Activated CD4-positive, alpha-beta T cell treated with anti-CD3 and anti-CD28 coated beads, Interleukin-2, amount 50 U/mL, for 1 hour (primary cell): ENCODE results near the gene CDHR5.

Source experiments
- DNase-seq: peaks from one replicate; pipeline ENCODE4 v3.0.0-alpha.2; 2020

Gene CDHR5

DNA sequence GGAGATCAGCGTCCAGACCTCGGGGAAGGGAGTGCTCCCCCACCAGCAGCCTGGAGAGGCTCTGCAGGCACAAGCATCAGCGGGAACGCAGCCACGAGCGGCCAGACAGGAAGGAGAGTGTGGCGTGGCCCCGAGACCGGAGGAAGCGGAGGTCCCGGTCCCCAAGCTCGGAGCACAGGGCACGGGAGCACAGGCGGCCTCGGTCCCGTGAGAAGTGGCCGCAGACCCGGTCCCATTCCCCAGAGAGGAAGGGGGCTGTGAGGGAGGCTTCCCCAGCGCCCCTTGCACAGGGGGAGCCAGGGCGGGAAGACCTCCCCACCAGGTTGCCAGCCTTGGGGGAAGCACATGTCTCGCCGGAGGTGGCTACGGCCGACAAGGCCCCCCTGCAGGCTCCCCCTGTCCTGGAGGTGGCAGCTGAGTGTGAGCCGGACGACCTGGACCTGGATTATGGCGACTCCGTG is 15.9 kb downstream of the CDHR5 start:
- DNase-seq, result no peak

DNA sequence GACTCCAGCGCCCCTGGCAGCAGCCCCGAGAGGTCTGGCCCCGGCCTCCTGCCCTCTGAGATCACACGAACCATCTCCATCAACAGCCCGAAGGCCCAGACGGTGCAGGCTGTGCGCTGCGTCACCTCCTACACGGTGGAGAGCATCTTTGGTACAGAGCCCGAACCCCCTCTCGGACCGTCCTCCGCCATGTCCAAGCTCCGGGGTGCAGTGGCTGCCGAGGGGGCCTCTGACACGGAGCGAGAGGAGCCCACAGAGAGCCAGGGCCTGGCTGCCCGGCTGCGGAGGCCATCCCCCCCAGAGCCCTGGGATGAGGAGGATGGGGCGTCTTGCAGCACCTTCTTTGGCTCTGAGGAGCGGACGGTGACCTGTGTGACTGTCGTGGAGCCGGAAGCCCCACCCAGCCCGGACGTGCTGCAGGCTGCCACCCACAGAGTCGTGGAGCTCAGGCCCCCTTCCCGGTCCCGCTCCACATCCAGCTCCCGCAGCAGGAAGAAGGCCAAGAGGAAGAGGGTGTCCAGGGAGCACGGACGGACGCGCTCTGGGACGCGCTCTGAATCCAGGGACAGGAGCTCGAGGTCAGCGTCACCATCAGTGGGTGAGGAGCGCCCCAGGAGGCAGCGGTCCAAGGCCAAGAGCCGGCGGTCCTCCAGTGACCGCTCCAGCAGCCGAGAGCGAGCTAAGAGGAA is 16.6 kb downstream of the CDHR5 start:
- DNase-seq, result no peak

DNA sequence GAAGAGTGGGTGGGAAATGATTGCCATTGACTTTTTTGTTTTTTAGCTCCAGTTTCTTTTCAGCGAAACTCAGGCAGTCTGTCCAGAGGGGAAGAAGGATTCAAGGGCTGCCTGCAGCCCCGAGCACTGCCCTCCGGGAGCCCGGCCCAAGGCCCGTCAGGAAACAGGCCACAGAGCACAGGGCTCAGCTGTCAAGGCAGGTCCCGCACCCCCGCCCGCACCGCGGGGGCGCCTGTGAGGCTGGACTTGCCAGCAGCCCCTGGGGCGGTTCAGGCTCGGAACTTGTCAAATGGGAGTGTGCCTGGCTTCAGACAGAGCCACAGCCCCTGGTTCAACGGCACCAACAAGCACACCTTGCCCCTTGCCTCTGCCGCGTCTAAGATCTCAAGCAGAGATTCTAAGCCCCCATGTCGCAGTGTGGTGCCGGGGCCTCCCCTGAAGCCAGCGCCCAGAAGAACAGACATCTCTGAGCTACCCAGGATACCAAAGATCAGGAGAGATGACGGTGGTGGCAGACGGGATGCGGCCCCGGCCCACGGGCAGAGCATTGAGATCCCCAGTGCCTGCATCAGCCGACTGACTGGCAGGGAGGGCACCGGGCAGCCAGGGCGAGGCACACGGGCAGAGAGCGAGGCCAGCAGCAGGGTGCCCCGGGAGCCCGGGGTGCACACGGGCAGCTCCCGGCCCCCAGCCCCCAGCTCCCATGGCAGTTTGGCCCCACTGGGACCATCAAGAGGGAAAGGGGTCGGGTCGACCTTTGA is 17.6 kb downstream of the CDHR5 start:
- DNase-seq, result no peak

DNA sequence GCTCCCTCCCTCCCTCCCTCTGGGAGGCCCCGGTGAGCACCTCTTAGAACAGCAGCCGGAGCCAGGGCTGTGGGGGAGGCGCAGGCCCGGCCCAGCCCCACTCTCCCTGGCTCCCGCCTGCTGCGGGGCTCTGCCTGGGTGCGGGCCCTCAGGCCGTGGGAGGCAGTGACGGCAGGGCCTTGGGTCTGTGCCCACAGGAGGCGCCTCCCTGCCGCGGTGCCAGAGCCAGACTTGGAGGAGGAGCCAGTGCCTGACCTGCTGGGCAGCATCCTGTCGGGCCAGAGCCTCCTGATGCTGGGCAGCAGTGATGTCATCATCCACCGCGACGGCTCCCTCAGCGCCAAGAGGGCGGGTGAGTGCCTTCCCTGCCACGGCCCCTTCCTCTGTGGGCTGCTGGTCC is 18.5 kb downstream of the CDHR5 start:
- no peak for DNase-seq

- no peak for DNase-seq
Measured at GRCh38 chr11:605286-606129, 19.2 kb downstream of the CDHR5 start.

DNA sequence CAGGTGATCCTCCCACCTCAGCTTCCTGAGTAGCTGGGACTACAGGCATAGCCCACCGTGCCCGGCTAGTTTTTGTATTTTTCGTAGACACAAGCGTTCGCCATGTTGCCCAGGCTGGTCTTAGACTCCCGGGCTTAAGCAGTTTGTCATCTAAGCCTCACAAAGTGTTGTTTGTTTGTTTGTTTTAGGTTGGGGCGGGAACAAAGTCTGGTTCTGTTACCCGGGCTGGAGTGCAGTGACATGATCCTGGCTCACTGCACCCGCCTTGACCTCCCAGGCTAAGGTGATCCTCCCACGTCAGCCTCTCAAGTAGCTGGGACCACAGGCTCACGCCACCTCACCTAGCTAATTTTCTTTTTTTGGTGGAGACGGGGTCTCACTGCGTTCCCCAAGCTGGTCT is 21.6 kb downstream of the CDHR5 start:
- DNase-seq, result no peak

GRCh38 chr11:601573-602245 is 23.0 kb downstream of the CDHR5 start:
- no peak for DNase-seq

- DNase-seq, result no peak
Measured at GRCh38 chr11:598005-598680, 26.6 kb downstream of the CDHR5 start.

DNA sequence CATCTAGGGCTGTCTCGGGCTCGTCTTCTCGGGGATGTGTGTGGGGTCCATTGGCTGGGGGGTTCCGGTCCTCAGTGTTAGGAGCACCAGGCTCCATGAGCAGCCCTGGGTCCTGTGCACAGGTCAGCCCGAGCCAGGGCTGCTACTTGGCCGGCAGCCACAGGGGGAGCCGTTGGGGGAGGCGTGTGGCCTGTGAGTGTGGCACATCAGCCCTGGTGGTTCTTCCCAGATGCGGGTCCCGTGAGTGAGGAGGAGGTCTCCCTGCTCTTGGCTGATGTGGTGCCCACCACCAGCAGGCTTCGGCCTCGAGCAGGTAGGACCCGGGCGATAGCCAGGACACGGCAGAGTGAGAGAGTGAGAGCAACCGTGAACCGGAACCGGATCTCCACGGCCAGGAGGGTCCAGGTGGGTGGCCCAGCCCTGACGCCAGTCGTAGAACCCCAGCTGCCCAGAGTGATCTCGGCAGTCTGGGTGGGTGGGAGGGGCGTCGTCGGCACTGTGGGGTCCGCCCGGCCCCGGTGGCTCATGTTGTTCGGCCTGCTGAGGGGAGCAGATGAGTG is 27.5 kb downstream of the CDHR5 start:
- no peak for DNase-seq

- no peak for DNase-seq
Measured at GRCh38 chr11:596374-596773, 28.4 kb downstream of the CDHR5 start.

GRCh38 chr11:595400-595799 is 29.4 kb downstream of the CDHR5 start:
- DNase-seq, result no peak

DNA sequence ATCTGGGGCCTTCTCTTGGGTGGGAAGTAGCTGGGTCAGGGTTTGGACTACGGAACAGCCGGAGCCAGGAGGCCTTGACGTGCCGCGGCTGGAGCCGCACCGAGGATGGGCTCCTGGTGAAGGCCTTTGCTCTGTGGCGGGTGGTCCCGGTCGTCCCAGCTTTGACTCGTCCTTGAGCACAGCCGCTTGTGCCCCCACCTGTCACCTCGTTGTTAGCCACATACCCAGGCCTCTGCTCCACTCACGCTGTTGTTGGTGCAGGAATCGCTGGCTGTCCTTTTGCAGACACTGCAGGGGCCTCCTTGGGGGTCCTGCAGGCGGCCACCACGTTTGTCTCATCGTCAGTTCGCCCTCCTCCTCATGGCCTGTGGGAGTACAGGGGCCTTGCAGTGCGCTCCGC is 31.4 kb downstream of the CDHR5 start:
- DNase-seq, result no peak

GRCh38 chr11:592918-593317 is 31.8 kb downstream of the CDHR5 start:
- no peak for DNase-seq

DNA sequence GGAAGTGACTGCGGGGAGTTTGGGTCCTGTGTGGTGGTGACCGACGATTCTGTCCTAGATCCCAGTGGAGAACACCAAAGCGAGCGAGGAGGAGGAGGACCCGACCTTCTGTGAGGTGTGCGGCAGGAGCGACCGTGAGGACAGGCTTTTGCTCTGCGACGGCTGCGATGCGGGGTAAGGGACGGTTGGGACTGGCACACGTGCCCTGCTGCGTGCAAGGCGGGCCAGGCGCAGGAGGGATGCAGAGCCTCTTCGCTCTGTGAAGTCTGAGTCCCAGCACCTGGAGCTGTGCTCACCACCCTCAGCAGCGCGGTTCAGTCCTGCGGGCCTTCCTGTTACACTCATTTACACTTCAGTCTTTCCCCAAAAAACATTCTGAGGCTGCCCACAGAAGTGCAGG is 32.3 kb downstream of the CDHR5 start:
- no peak for DNase-seq

GRCh38 chr11:590997-591396 is 33.8 kb downstream of the CDHR5 start:
- DNase-seq, result no peak

- no peak for DNase-seq
Measured at GRCh38 chr11:589798-590197, 35.0 kb downstream of the CDHR5 start.

- peak; percentile 70 for DNase-seq
Measured at GRCh38 chr11:587978-588380, 36.8 kb downstream of the CDHR5 start.

GRCh38 chr11:587546-587945 is 37.2 kb downstream of the CDHR5 start:
- DNase-seq, result no peak

DNA sequence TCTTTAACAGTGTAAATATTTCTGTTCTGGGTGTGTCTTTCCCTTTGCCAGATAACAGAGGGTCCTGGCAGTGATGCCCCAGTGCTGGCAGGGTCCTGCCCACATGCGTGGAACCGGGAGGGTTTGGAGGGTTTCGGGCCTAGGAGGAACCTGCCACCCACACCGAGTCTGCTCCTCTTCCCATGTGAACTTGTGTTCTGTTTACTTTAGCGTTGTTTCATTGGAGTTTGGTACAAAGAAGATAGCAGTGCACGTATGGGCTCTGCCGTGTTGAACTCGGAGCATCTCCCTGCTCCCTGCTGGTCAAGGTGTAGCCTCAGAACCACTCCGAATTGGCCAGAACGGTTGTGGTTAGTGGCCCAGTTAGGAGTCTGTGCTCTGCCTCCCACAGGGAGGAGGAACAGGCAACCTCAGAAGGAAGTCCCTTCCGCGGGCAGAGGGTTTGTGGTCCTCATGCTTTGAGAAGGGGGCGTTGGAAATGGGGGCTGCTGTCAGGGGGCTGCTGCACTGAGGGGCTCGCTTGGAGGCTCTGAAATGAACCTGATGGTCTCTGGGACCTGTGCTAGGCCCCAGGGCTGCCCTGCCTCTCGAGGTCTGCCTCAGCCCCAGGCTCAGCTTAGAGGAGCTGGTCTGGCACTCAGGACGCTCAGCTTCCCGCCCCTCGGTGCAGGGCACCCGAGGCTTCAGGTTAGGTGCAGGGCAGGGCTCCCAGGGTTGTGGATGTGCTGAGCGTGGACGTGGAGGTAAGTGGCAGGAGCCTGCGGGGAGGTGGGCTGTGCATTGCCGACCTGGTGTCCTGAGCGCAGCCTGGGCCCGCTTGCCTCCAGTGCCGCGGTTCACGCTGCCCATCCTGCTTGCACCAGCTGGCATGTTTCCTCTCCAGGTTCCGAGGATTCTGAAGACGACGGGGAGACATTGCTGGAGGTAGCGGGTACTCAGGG is 38.1 kb downstream of the CDHR5 start:
- DNase-seq, result no peak

DNA sequence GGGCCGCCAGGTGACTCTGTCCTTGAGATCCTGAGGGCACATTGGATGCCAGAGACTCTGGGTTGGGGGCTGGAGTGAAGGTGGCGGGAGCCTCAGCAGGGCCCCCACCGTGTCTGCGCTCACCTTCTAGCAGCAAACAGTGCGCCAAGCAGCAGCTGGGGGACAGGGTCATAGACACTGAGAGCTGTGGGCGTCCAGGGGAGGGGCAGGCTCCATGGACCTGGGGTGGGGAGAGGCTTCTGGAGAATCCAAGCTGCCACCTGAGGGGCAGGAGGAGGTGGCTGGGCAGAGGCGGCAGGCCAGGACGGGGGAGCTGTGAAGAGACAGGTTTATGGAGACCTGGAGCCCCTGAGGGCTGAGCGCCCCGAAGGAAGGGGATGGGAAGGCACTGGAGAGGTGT is 40.5 kb downstream of the CDHR5 start:
- no peak for DNase-seq

- DNase-seq, result no peak
Measured at GRCh38 chr11:581752-582151, 43.0 kb downstream of the CDHR5 start.
